Skeletal muscle satellite cell (primary cell): Measurements from ENCODE around the gene ERI3.
A peak's percentile ranks its signal among the peaks of the same experiment; 100 is the strongest.

Experiments
- H3K27me3 ChIP-seq: 2 replicates; pipeline ENCODE4 v1.7.0; 2013; ENCODE audit warnings: low read length; ENCODE audit not compliant: control insufficient read depth, insufficient read depth
- H3K36me3 ChIP-seq: 2 replicates; pipeline ENCODE4 v1.7.0; 2013; ENCODE audit warnings: mild to moderate bottlenecking, control low read depth, low read length; ENCODE audit not compliant: insufficient read depth
- H3K4me1 ChIP-seq: 2 replicates; pipeline ENCODE4 v1.7.0; 2013; ENCODE audit warnings: low read length; ENCODE audit not compliant: control insufficient read depth, insufficient read depth
- H3K4me2 ChIP-seq: 2 replicates; pipeline ENCODE4 v1.7.0; 2013; ENCODE audit warnings: mild to moderate bottlenecking, low read length
- H3K4me3 ChIP-seq: 2 replicates; pipeline ENCODE4 v1.7.0; 2013; ENCODE audit warnings: low read length
- H3K9ac ChIP-seq: 2 replicates; pipeline ENCODE4 v1.7.0; 2013; ENCODE audit warnings: mild to moderate bottlenecking, low read depth, low read length, moderate library complexity
- H3K9me3 ChIP-seq: replicated peaks from 2 replicates; pipeline ENCODE4 v1.7.0; 2013; ENCODE audit warnings: mild to moderate bottlenecking, control low read depth, low read length

Gene ERI3

GRCh38 chr1:44239331-44239960 lies 115.6 kb downstream of the ERI3 start:
- Histone ChIP-seq H3K36me3 (peaks cover 2% of the 10 kb centered on the region), H3K4me3 (no peak overlapping the region), H3K9me3 (no peaks in the 10 kb centered on the region), H3K4me1 (peaks cover 28% of the 10 kb centered on the region), H3K9ac (peak overlapping the region; percentile 20), H3K27me3 (no peaks in the 10 kb centered on the region), H3K4me2 (no peak overlapping the region)

GRCh38 chr1:44238660-44239059 lies 116.4 kb downstream of the ERI3 start:
- Histone ChIP-seq H3K4me3 (no peak overlapping the region), H3K4me2 (no peak overlapping the region), H3K4me1 (peaks cover 28% of the 10 kb centered on the region), H3K27me3 (no peaks in the 10 kb centered on the region), H3K9ac (no peak overlapping the region), H3K9me3 (no peaks in the 10 kb centered on the region), H3K36me3 (no peaks in the 10 kb centered on the region)

DNA sequence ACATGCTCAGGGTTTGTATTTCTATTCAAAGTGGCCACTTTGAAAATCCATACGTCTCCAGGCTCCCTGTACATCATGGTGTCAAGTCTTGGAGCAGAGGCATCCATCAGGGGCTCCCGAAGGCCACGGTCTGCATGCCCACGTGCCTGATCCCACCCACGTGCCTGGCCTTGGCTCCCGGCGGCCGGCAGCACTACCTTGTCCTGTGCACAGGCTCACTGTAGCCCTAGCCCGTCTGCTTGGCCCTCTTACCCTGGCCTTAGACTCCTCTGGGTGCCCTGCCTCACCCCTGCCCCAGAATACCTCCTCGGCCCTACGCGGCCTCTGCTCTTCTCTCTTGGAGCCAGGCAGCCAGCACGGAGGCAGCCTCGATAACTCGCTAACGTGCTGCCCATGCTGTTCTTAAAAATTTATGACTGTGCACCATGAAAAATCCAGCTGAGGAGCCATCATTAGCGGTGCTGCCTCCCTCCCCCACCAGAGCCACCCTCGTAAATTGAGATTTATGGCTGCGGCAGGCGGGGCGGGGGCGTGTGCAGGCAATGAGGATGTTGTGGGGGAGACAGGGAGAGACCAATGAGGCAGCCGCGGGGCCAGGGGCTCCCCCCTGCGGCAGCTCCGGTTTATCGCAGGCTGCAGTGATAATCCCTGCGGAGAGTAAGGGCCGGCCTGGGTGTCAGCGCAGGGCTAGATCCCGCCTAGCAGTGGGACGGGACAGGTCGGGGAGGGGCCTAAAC lies 117.2 kb downstream of the ERI3 start:
- peak overlapping the region; percentile 20 for H3K9ac ChIP-seq
- no peak overlapping the region for H3K4me3 ChIP-seq
- peaks cover 28% of the 10 kb centered on the region for H3K4me1 ChIP-seq
- H3K4me2 ChIP-seq = peak overlapping the region; percentile 64
- H3K27me3 ChIP-seq = no peaks in the 10 kb centered on the region
- no peaks in the 10 kb centered on the region for H3K36me3 ChIP-seq
- no peaks in the 10 kb centered on the region for H3K9me3 ChIP-seq

GRCh38 chr1:44236490-44237272 lies 118.4 kb downstream of the ERI3 start:
- H3K27me3 ChIP-seq = no peaks in the 10 kb centered on the region
- no peaks in the 10 kb centered on the region for H3K9me3 ChIP-seq
- H3K4me3 ChIP-seq = no peak overlapping the region
- H3K4me2 ChIP-seq = no peak overlapping the region
- no peak overlapping the region for H3K9ac ChIP-seq
- H3K4me1 ChIP-seq = peaks cover 28% of the 10 kb centered on the region
- H3K36me3 ChIP-seq = peaks cover 3% of the 10 kb centered on the region

- no peak overlapping the region for H3K4me2 ChIP-seq
- H3K36me3 ChIP-seq = peaks cover 8% of the 10 kb centered on the region
- H3K9ac ChIP-seq = no peak overlapping the region
- H3K4me1 ChIP-seq = peaks cover 28% of the 10 kb centered on the region
- H3K4me3 ChIP-seq = no peak overlapping the region
- no peaks in the 10 kb centered on the region for H3K27me3 ChIP-seq
- H3K9me3 ChIP-seq = no peaks in the 10 kb centered on the region
These were observed 119.2 kb downstream of the ERI3 start for GRCh38 chr1:44235808-44236207.

- Histone ChIP-seq H3K9ac (no peak overlapping the region), H3K4me1 (peaks cover 9% of the 10 kb centered on the region), H3K27me3 (no peaks in the 10 kb centered on the region), H3K9me3 (no peaks in the 10 kb centered on the region), H3K36me3 (peaks cover 8% of the 10 kb centered on the region), H3K4me3 (no peak overlapping the region), H3K4me2 (no peak overlapping the region)
These were observed 121.5 kb downstream of the ERI3 start for GRCh38 chr1:44233593-44233992.

GRCh38 chr1:44230796-44231195 lies 124.3 kb downstream of the ERI3 start:
- no peak overlapping the region for H3K4me2 ChIP-seq
- H3K36me3 ChIP-seq = peaks cover 8% of the 10 kb centered on the region
- no peak overlapping the region for H3K9ac ChIP-seq
- no peaks in the 10 kb centered on the region for H3K4me1 ChIP-seq
- no peak overlapping the region for H3K4me3 ChIP-seq
- no peaks in the 10 kb centered on the region for H3K9me3 ChIP-seq
- no peaks in the 10 kb centered on the region for H3K27me3 ChIP-seq

GRCh38 chr1:44229435-44230167 lies 125.5 kb downstream of the ERI3 start:
- Histone ChIP-seq H3K9ac (no peak overlapping the region), H3K36me3 (peaks cover 8% of the 10 kb centered on the region), H3K9me3 (no peaks in the 10 kb centered on the region), H3K4me2 (no peak overlapping the region), H3K4me1 (no peaks in the 10 kb centered on the region), H3K27me3 (no peaks in the 10 kb centered on the region), H3K4me3 (no peak overlapping the region)

DNA sequence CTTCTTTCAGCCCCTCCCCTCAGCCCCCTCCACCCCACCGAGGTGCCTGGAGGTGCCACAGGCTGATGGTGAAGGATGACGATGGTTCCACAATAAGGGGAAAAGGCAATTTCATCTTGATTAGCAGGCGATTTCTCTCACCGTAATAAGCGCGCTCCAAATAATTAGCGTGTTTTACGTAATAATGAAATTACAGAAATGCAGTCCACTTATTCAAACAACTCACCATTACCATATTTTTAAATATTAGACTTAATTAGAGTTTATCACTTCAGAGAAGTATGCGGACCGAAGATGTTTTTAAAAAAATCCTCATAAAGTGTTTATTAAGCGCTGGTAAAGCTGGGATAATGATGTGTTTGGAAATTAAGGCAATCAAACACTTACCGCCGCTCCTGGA lies 126.8 kb downstream of the ERI3 start:
- H3K9ac ChIP-seq = no peak overlapping the region
- no peaks in the 10 kb centered on the region for H3K27me3 ChIP-seq
- no peaks in the 10 kb centered on the region for H3K9me3 ChIP-seq
- no peak overlapping the region for H3K4me3 ChIP-seq
- H3K4me2 ChIP-seq = no peak overlapping the region
- peaks cover 8% of the 10 kb centered on the region for H3K36me3 ChIP-seq
- no peaks in the 10 kb centered on the region for H3K4me1 ChIP-seq

DNA sequence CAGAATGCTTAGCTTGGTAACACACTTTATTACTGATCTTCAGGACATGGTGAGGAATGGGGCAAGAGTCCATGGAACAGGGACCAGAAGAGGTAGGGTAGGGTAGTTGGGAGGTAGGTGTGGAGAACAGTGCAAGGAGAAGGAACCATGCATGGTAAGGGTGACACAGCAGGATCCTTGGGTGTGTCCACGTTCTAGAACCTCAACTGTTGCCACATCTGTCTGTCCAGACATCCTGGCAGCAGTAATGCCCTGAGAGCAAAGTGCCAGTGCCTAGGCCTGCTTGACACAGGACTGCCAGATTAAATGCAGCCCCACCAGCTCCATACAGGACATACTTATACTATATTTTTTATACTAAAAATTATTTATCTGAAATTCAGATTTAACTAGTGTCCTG lies 127.8 kb downstream of the ERI3 start:
- no peaks in the 10 kb centered on the region for H3K27me3 ChIP-seq
- no peak overlapping the region for H3K4me2 ChIP-seq
- H3K9me3 ChIP-seq = no peaks in the 10 kb centered on the region
- no peak overlapping the region for H3K9ac ChIP-seq
- peaks cover 8% of the 10 kb centered on the region for H3K36me3 ChIP-seq
- H3K4me3 ChIP-seq = no peak overlapping the region
- no peaks in the 10 kb centered on the region for H3K4me1 ChIP-seq

GRCh38 chr1:44225761-44226160 lies 129.3 kb downstream of the ERI3 start:
- H3K9ac ChIP-seq = no peak overlapping the region
- H3K4me1 ChIP-seq = peaks cover 2% of the 10 kb centered on the region
- no peaks in the 10 kb centered on the region for H3K9me3 ChIP-seq
- H3K27me3 ChIP-seq = no peaks in the 10 kb centered on the region
- no peak overlapping the region for H3K4me3 ChIP-seq
- H3K4me2 ChIP-seq = no peak overlapping the region
- H3K36me3 ChIP-seq = peaks cover 15% of the 10 kb centered on the region
